ENCODE data around the gene BEX1.

- TF ChIP-seq, protein P1, sequence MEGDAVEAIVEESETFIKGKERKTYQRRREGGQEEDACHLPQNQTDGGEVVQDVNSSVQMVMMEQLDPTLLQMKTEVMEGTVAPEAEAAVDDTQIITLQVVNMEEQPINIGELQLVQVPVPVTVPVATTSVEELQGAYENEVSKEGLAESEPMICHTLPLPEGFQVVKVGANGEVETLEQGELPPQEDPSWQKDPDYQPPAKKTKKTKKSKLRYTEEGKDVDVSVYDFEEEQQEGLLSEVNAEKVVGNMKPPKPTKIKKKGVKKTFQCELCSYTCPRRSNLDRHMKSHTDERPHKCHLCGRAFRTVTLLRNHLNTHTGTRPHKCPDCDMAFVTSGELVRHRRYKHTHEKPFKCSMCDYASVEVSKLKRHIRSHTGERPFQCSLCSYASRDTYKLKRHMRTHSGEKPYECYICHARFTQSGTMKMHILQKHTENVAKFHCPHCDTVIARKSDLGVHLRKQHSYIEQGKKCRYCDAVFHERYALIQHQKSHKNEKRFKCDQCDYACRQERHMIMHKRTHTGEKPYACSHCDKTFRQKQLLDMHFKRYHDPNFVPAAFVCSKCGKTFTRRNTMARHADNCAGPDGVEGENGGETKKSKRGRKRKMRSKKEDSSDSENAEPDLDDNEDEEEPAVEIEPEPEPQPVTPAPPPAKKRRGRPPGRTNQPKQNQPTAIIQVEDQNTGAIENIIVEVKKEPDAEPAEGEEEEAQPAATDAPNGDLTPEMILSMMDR (IDR thresholded peaks at IDR 0.05; ENCODE audit: poor library complexity) = no peak
- no peak for TF ChIP-seq EZH2phosphoT487 (IDR thresholded peaks at IDR 0.05; ENCODE audit: low read depth, severe bottlenecking, unreplicated experiment)
Observed at GRCh38 chrX:103017542-103017941, 46.4 kb downstream of the BEX1 start.

Measured in hepatocyte (in vitro differentiated cells).